Activated CD4-positive, alpha-beta T cell treated with anti-CD3 and anti-CD28 coated beads, Interleukin-2, amount 50 U/mL, for 48 hours (primary cell): ENCODE measurements around the gene CRYGD.
"Not testable (repeated sequence)": the region's sequence is repeated elsewhere in the genome, so short reads cannot be mapped to it uniquely, and the experiment has no call there.

ENCODE experiments used
- DNase-seq, 2 experiments: peaks; one replicate each; pipeline ENCODE4 v3.0.0-alpha.2; 2020

Gene CRYGD

GRCh38 chr2:208129744-208130711, 5.7 kb upstream of the CRYGD start, which contains the start of gene CRYGC:
Gene CRYGC (minus strand): TSS chr2:208129828. CDS start chr2:208129792, 36 bp downstream.
- DNase-seq = no peak

GRCh38 chr2:208128136-208128535, 3.8 kb upstream of the CRYGD start:
- no peak for DNase-seq

GRCh38 chr2:208127090-208127489, 2.8 kb upstream of the CRYGD start:
- no peak for DNase-seq

DNA sequence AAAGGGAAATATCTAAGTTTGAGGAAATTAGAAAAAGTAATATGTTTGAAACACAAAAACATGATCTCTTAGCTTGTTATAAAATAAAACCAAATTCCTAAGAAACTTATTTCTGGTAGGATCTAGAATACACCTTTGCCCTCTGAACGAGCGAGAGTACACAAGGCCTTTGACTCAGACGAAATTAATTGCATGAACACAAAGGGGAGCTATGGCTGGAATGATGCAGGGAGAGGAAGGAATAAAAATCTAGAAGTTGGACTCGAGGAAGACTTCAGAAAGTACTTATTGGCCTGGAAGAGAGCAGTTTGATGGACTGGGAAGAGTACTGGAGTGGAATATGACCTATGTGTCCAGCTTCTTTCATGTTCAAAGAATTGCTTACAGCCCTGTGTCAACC, 927 bp upstream of the CRYGD start:
- DNase-seq = no peak

GRCh38 chr2:208122248-208122647, 2.1 kb downstream of the CRYGD start:
- DNase-seq = no peak

DNA sequence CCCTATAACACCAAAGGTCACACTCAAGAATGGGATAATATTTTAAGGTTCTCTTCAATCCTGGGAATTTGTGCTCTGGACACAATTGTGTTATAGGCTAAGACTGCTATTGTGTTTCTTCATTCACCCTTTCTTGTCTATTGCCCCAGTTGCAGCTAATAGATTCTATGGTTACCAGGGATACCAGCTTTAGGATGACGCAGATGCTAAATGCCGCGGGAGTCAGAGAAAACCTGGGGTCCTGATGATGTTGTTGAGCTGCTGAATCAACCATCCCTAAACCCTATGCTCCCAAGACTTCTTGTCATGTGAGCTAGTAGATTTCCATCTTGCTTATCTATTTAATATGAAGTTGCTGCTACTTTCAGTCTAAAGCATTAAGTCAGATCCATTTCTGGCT, 5.4 kb downstream of the CRYGD start:
- no peak for DNase-seq

DNA sequence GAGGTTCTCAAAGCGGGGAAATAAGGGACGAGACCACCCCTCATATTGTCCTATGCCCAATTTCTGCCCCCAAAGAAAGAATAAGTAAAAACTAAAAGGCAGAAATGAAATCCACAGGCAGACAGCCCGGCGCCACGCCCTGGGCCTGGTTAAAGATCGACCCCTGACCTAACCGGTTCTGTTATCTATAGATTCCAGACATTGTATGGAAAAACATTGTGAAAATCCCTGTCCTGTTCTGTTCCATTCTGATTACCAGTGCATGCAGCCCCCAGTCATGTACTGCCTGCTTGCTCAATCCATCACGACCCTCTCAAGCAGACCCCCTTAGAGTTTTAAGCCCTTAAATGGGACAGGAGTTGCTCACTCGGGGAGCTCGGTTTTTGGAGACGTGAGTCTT, 6.9 kb downstream of the CRYGD start:
- not testable (repeated sequence) for DNase-seq

DNA sequence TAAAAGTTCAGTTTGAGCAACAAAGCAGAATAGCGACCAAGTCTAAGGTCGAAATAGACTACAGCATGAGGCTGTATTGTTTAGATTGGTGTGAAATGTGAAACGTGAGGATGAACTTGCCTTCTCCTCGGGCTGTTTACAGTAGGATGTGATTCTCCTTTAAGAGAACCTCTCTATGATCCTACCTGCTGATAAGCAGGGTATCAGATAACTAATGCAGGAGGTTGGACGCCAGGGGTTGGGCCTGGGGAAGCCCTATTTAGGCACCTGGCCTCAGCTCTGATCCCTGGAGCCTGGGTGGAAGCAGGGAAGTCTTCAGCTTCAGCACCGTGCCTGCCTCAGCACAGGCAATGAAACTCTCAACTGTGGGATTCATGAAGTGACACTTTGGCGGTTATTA, 11.4 kb downstream of the CRYGD start:
- DNase-seq = no peak

DNA sequence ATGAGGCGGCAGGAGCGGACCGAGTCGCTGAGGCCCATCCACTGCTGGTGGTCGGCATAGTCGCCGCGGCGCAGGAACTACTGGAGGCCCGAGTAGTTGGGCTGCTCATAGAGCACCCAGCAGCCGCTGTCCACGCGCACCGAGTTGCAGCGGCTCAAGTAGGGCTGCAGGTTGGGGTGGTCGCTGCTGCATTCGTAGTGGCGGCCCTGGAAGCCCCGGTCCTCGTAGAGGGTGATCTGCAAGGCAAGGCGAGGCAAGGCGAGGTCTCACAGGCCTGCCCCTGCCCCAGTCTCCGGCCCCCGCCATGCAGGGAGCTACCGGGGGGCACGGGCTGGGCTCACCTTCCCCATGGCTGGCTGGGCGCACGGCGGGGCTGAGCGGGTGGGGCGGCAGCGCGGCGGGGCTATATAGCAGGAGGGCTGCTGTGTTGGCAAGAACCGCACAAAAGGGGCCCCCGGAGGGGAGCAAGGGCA, 12.0 kb downstream of the CRYGD start:
- DNase-seq = not testable (repeated sequence)

DNA sequence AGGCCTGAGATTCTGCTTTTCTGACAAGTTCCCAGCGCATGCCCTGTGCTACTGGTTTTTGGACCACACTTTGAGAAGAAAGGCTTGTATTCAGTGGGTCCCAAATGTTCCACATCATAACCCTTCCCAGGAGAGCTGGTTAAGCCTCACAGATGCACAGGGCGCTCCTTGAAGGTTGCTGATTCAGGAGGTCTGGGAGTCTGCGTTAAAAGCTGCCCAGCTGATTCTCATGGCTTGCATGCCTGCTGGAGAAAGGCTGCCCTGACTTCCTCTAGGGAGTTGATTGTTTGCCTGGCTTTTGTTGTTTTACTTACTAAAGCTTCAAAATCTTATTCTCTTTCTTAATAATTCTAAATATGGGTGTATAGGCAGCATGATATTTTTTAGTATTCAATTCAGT, 20.7 kb downstream of the CRYGD start:
- no peak for DNase-seq

GRCh38 chr2:208101716-208102631, 22.4 kb downstream of the CRYGD start:
- DNase-seq = no peak

- no peak for DNase-seq
Observed at GRCh38 chr2:208099682-208100470, 24.4 kb downstream of the CRYGD start.

- DNase-seq = not testable (repeated sequence)
Observed at GRCh38 chr2:208098701-208099100, 25.6 kb downstream of the CRYGD start.

- no peak for DNase-seq
Observed at GRCh38 chr2:208098267-208098666, 26.1 kb downstream of the CRYGD start.

GRCh38 chr2:208097801-208098200, 26.5 kb downstream of the CRYGD start:
- DNase-seq = no peak

GRCh38 chr2:208097313-208097712, 27.0 kb downstream of the CRYGD start:
- DNase-seq = no peak

DNA sequence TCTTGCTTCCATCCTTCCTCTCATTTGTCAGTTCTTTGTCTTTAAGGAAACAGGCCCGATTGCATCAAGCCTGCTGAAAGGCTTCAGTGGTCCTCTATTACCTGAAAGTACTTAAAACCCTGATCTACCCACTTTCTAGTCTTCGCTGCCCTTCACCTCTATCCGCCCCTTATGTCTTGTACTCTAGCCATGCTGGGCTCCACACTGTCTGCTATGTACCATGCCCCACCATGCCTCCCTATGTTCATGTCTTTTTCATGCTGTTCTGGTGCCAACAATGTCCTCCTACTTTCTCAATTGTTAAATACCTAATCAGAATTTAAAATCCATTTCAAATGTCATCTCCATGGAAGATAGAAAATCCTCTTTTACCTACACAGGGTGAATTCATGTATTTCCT, 28.2 kb downstream of the CRYGD start:
- no peak for DNase-seq

GRCh38 chr2:208093128-208093527, 31.2 kb downstream of the CRYGD start:
- no peak for DNase-seq

DNA sequence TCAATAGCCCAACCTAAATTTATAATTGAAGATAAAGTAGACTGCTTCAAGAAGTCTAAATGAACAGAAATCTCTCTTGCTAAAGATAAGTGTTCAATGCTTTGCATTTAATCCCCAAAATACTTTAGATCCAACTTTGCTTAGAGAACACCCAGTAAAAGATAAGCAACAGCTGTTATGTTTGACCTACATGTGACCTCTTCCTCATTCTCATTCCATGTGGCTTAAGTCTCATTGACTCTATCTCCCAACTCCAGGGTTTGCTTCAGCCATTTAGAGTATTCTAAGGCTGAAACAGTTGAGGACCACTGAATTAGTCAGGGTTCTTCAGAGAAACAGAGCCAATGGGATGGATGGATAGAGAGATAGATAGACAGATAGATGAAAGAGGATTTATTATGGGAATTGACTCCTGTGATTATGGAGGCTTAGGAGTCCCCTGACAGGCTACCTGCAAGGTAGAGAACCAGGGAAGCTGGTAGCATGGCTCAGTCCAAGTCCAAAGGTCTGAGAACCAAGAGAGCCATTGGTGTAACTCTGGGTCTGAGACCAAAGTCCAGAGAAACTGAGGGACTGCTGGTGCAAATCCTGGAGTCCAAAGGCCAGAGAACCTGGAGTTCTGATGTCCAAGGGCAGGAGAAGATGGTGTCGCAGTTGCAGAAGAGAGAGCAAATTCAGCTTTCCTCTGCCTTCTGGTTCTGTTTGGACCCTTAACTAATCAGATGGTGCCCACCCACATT, 32.1 kb downstream of the CRYGD start:
- no peak for DNase-seq

DNA sequence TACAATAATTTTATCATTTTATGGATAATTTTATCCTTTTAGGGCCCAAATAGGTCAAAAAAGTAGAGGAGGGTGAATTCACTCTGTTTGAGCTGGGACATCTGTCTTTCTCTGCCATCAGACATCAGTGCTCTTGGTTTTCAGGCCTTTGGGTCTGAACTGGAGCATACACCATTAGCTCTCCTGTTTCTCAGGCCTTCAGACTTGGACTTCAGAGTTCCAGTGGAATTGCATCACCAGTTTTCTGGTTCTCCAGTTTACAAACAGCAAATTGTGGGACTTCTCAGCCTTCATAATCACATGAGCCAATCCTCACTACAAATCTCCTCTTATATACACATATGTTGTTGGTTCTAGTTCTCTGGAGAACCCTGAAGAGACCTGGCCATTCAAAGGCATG, 33.9 kb downstream of the CRYGD start:
- no peak for DNase-seq

DNA sequence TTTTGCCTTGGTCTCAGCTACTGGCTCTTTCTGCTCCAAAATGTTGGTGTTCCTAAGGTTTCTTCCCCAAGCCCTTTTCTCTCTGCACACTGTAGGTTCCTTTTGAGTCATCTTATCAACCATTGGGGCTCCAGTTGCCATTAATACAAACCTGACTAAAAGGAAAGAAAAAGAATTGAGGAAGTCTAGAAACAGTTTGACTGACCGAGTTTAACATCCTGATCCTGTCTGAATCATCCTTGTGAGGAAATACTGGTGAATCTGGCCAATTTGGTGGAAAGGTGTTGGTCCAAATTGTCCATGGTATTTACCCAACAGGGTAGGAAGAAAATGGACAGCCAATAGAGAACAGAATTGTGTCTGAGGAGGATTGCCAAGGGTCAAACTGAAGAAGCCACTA, 38.3 kb downstream of the CRYGD start:
- no peak for DNase-seq

DNA sequence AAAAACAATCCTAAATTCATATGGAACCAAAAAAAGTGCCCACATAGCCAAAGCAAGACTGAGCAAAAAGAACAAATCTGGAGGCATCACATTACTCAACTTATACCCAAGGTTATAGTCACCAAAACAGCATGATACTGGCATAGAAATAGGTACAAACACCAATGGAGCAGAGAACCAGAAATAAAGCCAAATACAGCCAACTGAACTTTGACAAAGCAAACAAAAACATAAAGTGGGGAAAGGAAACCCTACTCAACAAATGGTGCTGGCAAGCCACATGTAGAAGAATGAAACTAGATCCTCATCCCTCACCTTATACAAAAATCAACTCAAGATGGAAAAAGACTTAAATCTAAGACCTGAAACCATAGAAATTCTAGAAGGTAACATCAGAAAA, 40.5 kb downstream of the CRYGD start:
- DNase-seq = no peak
